Naive thymus-derived CD4-positive, alpha-beta T cell (primary cell): ENCODE measurements around the gene TMEM117. TPM values are rescaled to one million over a fixed set of nuclear protein-coding genes. Genes with fewer than 3 reads are reported as not detected.
"Not testable (repeated sequence)": the region's sequence is repeated elsewhere in the genome, so short reads cannot be mapped to it uniquely, and the experiment has no call there.

ENCODE experiments used
- ATAC-seq: fragments of 150-1000 bp; cut with Tn5 transposase; 2 replicates; pipeline ENCODE4 v1.10.0; 2021; ENCODE audit warnings: mild to moderate bottlenecking, moderate library complexity
- CTCF ChIA-PET: fragments of 350-600 bp; sonication (Branson Sonifier 250); formaldehyde crosslinking; loops from one replicate; lab custom pipeline; 2021; ENCODE audit warnings: antibody characterized with exemption; lab: Charles Lee
- POLR2A ChIA-PET: fragments of 350-600 bp; sonication (Branson Sonifier 250); formaldehyde crosslinking; loops from one replicate; lab custom pipeline; 2021; ENCODE audit warnings: antibody characterized with exemption, inconsistent platforms; lab: Charles Lee
- DNase-seq, 9 donors: peaks; one replicate each; pipeline versions ENCODE4 v3.0.0 to v3.0.0-alpha.2; 2020 to 2022; ENCODE audit warnings: mixed read lengths in 1 of 9
- H3K27ac ChIP-seq: one replicate; pipeline ENCODE4 v1.7.0; 2013; ENCODE audit warnings: mild to moderate bottlenecking, low read depth, low read length, moderate library complexity
- H3K27me3 ChIP-seq, 2 donors: one replicate each; pipeline ENCODE4 v1.7.0; 2013; ENCODE audit warnings: low read length in 2 of 2, mild to moderate bottlenecking in 2 of 2, moderate library complexity in 2 of 2; ENCODE audit not compliant: control insufficient read depth in 2 of 2, insufficient read depth in 2 of 2
- H3K36me3 ChIP-seq, 3 experiments: 1 replicate in 2 of 3; 2 replicates in 1 of 3; pipeline ENCODE4 v1.7.0; 2013; ENCODE audit warnings: low read length in 3 of 3, mild to moderate bottlenecking in 3 of 3, moderate library complexity in 1 of 3; ENCODE audit not compliant: insufficient read depth in 3 of 3, control insufficient read depth in 2 of 3
- H3K4me1 ChIP-seq, 2 donors: one replicate each; pipeline ENCODE4 v1.7.0; 2013; ENCODE audit warnings: low read length in 2 of 2, mild to moderate bottlenecking in 2 of 2, moderate library complexity in 1 of 2; ENCODE audit not compliant: control insufficient read depth in 2 of 2, insufficient read depth in 2 of 2
- H3K4me3 ChIP-seq: 2 replicates; pipeline ENCODE4 v1.7.0; 2013; ENCODE audit warnings: mild to moderate bottlenecking, low read length
- H3K9me3 ChIP-seq, 3 experiments: 1 replicate in 2 of 3; 2 replicates in 1 of 3; pipeline ENCODE4 v1.7.0; 2013; ENCODE audit warnings: low read length in 3 of 3; ENCODE audit not compliant: control insufficient read depth in 2 of 3
- H3K27ac Mint-ChIP-seq, 9 donors: one replicate each; pipeline ENCODE4 v1.8.0; 2020 to 2022; ENCODE audit warnings: mixed read lengths in 9 of 9, mild to moderate bottlenecking in 8 of 9, moderate library complexity in 5 of 9, inconsistent platforms in 2 of 9
- H3K27me3 Mint-ChIP-seq, 5 donors: one replicate each; pipeline ENCODE4 v1.8.0; 2021 to 2022; ENCODE audit warnings: mixed read lengths in 5 of 5, mild to moderate bottlenecking in 1 of 5
- H3K36me3 Mint-ChIP-seq, 5 donors: one replicate each; pipeline ENCODE4 v1.8.0; 2020 to 2022; ENCODE audit warnings: mixed read lengths in 5 of 5, mild to moderate bottlenecking in 3 of 5, inconsistent platforms in 1 of 5
- H3K4me1 Mint-ChIP-seq, 7 donors: one replicate each; pipeline ENCODE4 v1.8.0; 2020 to 2022; ENCODE audit warnings: mixed read lengths in 7 of 7, mild to moderate bottlenecking in 3 of 7, inconsistent platforms in 1 of 7
- H3K4me3 Mint-ChIP-seq, 10 donors: one replicate each; pipeline ENCODE4 v1.8.0; 2020 to 2022; ENCODE audit warnings: mild to moderate bottlenecking in 10 of 10, mixed read lengths in 10 of 10, moderate library complexity in 6 of 10, inconsistent platforms in 2 of 10
- H3K9me3 Mint-ChIP-seq, 11 donors: one replicate each; pipeline ENCODE4 v1.8.0; 2020 to 2022; ENCODE audit warnings: mixed read lengths in 11 of 11, mild to moderate bottlenecking in 4 of 11, inconsistent platforms in 1 of 11, moderate library complexity in 1 of 11
- intact Hi-C, 2 donors: fragments of 100-400 bp; cut with micrococcal nuclease; formaldehyde crosslinking; loops; one replicate each; pipeline ENCODE4 v1.15.1; 2023
- polyA plus RNA-seq, 2 donors: library from polyadenylated mRNA; unstranded; fragments of 300-500 nt; fragmentation: Illumina TruSeq; gene quantifications; one replicate each; pipeline ENCODE4 v1.2.3, GENCODE V29; 2021
- total RNA-seq, 6 experiments: library from RNA in 5 of 6; stranded (reverse) in 5 of 6; gene quantifications; 1 replicate in 5 of 6; 2 replicates in 1 of 6; pipeline ENCODE4 v1.2.3 and lab custom pipeline; 2021 to 2026

Gene TMEM117
- total and polyA plus RNA-seq, 7 experiments from 2014 or later, result 0.31 to 6.6 (median 4.2) TPM

- Histone ChIP-seq H3K4me1 (no peaks in the 10 kb centered on the region), H3K4me3 (no peak overlapping the region), H3K27ac (no peak overlapping the region), H3K9me3 (no peaks in the 10 kb centered on the region), H3K27me3 (no peaks in the 10 kb centered on the region), H3K36me3 (no peaks in the 10 kb centered on the region)
- Mint-ChIP-seq H3K27ac (no peak overlapping the region), H3K4me1 (peaks cover 0 to 2% (median 0%) of the 10 kb centered on the region in 7 donors), H3K9me3 (no peaks in the 10 kb centered on the region), H3K4me3 (no peak overlapping the region), H3K27me3 (no peaks in the 10 kb centered on the region), H3K36me3 (peaks cover 0 to 11% (median 4%) of the 10 kb centered on the region in 5 donors)
- ChIA-PET POLR2A (no interaction called here), CTCF (no interaction called here)
- ATAC-seq (no peak), DNase-seq (no peak)
- intact Hi-C loops, result no loop called here
Measured at GRCh38 chr12:44372259-44372658, 536.4 kb downstream of the TMEM117 start.

DNA sequence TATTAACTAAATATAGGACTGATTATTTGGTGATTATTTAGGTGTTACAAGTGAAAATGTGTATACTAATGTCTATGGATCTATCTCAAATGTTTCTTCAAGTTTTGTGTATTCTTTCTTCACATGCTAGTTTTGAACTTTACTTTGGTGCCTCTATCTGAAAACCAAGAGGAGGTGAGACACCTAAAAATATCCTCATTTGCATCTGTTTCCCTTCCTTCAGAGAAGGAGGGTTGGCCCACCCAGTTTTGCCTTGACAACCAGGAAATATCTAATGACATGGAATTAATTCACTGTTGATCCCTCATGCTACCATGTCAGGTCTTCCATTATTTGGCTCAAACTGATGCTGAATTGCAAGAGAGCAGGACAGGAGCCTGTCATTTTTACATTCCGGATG lies 539.8 kb downstream of the TMEM117 start:
- ChIA-PET CTCF (no interaction called here), POLR2A (no interaction called here)
- Histone ChIP-seq H3K27me3 (no peaks in the 10 kb centered on the region), H3K4me1 (no peaks in the 10 kb centered on the region), H3K4me3 (no peak overlapping the region), H3K27ac (no peak overlapping the region), H3K36me3 (no peaks in the 10 kb centered on the region), H3K9me3 (no peaks in the 10 kb centered on the region)
- Mint-ChIP-seq H3K36me3 (peaks cover 0 to 26% (median 7%) of the 10 kb centered on the region in 5 donors), H3K27ac (no peak overlapping the region), H3K9me3 (no peaks in the 10 kb centered on the region), H3K4me1 (peaks cover 0 to 2% (median 0%) of the 10 kb centered on the region in 7 donors), H3K27me3 (no peaks in the 10 kb centered on the region), H3K4me3 (no peak overlapping the region)
- ATAC-seq, result no peak
- DNase-seq, result no peak
- intact Hi-C loops, result no loop called here

DNA sequence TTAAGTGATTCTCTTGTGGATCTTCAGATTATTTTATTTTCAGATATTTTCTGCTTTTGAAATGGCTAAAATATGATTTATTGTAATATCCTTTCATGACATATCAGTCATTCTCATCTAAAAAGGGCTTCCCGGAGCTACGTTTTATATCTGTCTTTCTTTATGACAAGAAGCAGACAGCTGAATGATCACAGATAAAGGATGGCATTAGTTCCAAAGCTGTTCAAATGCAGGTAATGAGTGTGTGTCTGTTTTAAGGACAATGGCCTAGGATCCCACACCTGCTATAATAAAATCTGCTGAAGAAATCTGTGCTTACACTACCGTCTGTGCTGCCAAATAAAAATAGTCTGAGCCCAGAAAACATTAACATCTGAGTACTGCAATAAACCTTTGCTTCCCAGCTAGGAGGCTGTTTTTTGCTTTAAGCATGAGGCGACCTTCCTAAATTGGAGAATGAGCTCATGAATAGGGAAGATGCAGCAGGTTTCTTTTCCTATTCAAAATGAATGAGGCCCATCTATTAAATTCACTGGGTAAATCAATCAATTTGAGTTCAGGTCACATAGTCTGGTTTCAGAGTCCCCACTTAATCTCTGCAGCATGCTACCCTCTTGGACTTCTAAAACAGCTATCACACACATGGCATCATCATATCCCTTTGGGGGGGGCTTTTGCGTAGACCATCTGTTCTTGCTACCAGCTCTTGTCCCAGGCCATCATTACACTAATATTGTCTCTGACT lies 541.7 kb downstream of the TMEM117 start:
- Histone ChIP-seq H3K27me3 (no peaks in the 10 kb centered on the region), H3K9me3 (no peaks in the 10 kb centered on the region), H3K27ac (no peak overlapping the region), H3K36me3 (no peaks in the 10 kb centered on the region), H3K4me3 (no peak overlapping the region), H3K4me1 (no peaks in the 10 kb centered on the region)
- peaks cover 0 to 27% (median 8%) of the 10 kb centered on the region in 5 donors for H3K36me3 Mint-ChIP-seq
- H3K9me3 Mint-ChIP-seq, result no peaks in the 10 kb centered on the region
- DNase-seq (no peak), ATAC-seq (no peak)
- ChIA-PET POLR2A (no interaction called here), CTCF (interaction anchor here (0.7 kb wide), 1 partner anchor 413 kb away, joined by 3 read pairs; no protein-coding TSS in a partner anchor)
- intact Hi-C loops, result no loop called here
- H3K27me3 Mint-ChIP-seq, result no peaks in the 10 kb centered on the region
- H3K4me3 Mint-ChIP-seq, result no peak overlapping the region
- no peak overlapping the region for H3K27ac Mint-ChIP-seq
- H3K4me1 Mint-ChIP-seq, result peaks cover 0 to 2% (median 0%) of the 10 kb centered on the region in 7 donors

GRCh38 chr12:44379113-44379512 lies 543.2 kb downstream of the TMEM117 start:
- H3K36me3 ChIP-seq, ATAC-seq, H3K27ac ChIP-seq, H3K27me3 ChIP-seq, H3K4me3 ChIP-seq, H3K27ac Mint-ChIP-seq, H3K4me1 Mint-ChIP-seq, H3K9me3 Mint-ChIP-seq, POLR2A ChIA-PET, DNase-seq, H3K27me3 Mint-ChIP-seq, intact Hi-C loops, H3K9me3 ChIP-seq, H3K4me1 ChIP-seq, CTCF ChIA-PET, H3K4me3 Mint-ChIP-seq: not testable (repeated sequence)
- peaks cover 0 to 30% (median 8%) of the 10 kb centered on the region in 5 donors for H3K36me3 Mint-ChIP-seq

DNA sequence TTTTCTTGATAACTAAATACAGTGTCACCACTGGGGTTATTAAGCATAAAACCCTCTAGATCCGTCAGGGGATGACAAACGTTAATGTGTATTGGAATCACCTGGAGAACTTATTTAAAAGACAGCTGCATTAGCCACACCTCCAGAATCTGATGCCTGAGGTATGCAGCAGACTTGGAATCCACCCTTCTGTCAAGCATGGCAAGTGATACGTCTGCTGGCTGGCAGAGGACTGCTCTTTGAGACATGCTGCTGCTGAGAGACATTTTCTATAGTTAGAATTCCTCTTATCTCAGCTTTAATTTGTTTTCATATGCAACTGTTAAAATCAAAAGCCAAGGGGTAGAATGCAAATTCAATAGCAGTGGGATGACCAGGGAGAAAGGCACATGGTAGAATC lies 544.0 kb downstream of the TMEM117 start:
- no peaks in the 10 kb centered on the region for H3K4me1 Mint-ChIP-seq
- H3K9me3 ChIP-seq, result no peaks in the 10 kb centered on the region
- no peak overlapping the region for H3K4me3 ChIP-seq
- no peak overlapping the region for H3K27ac ChIP-seq
- ATAC-seq (no peak), DNase-seq (no peak)
- H3K27ac Mint-ChIP-seq, result no peak overlapping the region
- no peaks in the 10 kb centered on the region for H3K36me3 ChIP-seq
- H3K4me3 Mint-ChIP-seq, result no peak overlapping the region
- CTCF ChIA-PET, result no interaction called here
- intact Hi-C loops, result no loop called here
- H3K4me1 ChIP-seq, result no peaks in the 10 kb centered on the region
- POLR2A ChIA-PET, result no interaction called here
- H3K9me3 Mint-ChIP-seq, result no peaks in the 10 kb centered on the region
- H3K36me3 Mint-ChIP-seq, result peaks cover 0 to 30% (median 8%) of the 10 kb centered on the region in 5 donors
- no peaks in the 10 kb centered on the region for H3K27me3 Mint-ChIP-seq
- H3K27me3 ChIP-seq, result no peaks in the 10 kb centered on the region

GRCh38 chr12:44380861-44381260 lies 545.0 kb downstream of the TMEM117 start:
- POLR2A ChIA-PET, result no interaction called here
- no peak overlapping the region for H3K27ac ChIP-seq

GRCh38 chr12:44381341-44381740 lies 545.5 kb downstream of the TMEM117 start:
- intact Hi-C loops, result no loop called here
- no peak overlapping the region for H3K27ac Mint-ChIP-seq
- Histone ChIP-seq H3K36me3 (no peaks in the 10 kb centered on the region), H3K27me3 (no peaks in the 10 kb centered on the region), H3K9me3 (no peaks in the 10 kb centered on the region), H3K4me3 (no peak overlapping the region), H3K27ac (no peak overlapping the region), H3K4me1 (no peaks in the 10 kb centered on the region)
- peaks cover 0 to 30% (median 8%) of the 10 kb centered on the region in 5 donors for H3K36me3 Mint-ChIP-seq
- no peak for DNase-seq
- ChIA-PET CTCF (no interaction called here), POLR2A (no interaction called here)
- no peak overlapping the region for H3K4me3 Mint-ChIP-seq
- H3K9me3 Mint-ChIP-seq, result no peaks in the 10 kb centered on the region
- ATAC-seq, result no peak
- no peaks in the 10 kb centered on the region for H3K27me3 Mint-ChIP-seq
- no peaks in the 10 kb centered on the region for H3K4me1 Mint-ChIP-seq

More at GRCh38 chr12:44380861-44381260, 545.0 kb downstream of the TMEM117 start:
- intact Hi-C loops, result no loop called here
- Mint-ChIP-seq H3K9me3 (no peaks in the 10 kb centered on the region), H3K4me3 (no peak overlapping the region), H3K4me1 (no peaks in the 10 kb centered on the region), H3K36me3 (peaks cover 0 to 30% (median 8%) of the 10 kb centered on the region in 5 donors), H3K27me3 (no peaks in the 10 kb centered on the region), H3K27ac (no peak overlapping the region)
- H3K4me1 ChIP-seq, result no peaks in the 10 kb centered on the region
- DNase-seq, result no peak
- no peak for ATAC-seq
- CTCF ChIA-PET, result no interaction called here
- no peaks in the 10 kb centered on the region for H3K9me3 ChIP-seq
- no peaks in the 10 kb centered on the region for H3K36me3 ChIP-seq
- no peak overlapping the region for H3K4me3 ChIP-seq
- no peaks in the 10 kb centered on the region for H3K27me3 ChIP-seq
